SJSA1 (cell line): ENCODE results near the gene ETS2. TPM values are rescaled to one million over a fixed set of nuclear protein-coding genes. Genes with fewer than 3 reads are reported as not detected.

Experiments used
- DNase-seq, 2 experiments: peaks; one replicate each; pipeline ENCODE4 v3.0.0-alpha.2; 2015 to 2020; ENCODE audit warnings: low spot score in 2 of 2, low read depth in 1 of 2
- H3K27ac ChIP-seq: fragments of 250-450 bp; sonication (Bioruptor Pico); 2 replicates; pipeline ENCODE4 v1.5.1; 2020; ENCODE audit warnings: mild to moderate bottlenecking, moderate library complexity
- H3K27me3 ChIP-seq: fragments of 250-450 bp; sonication (Bioruptor Pico); replicated peaks from 2 replicates; pipeline ENCODE4 v1.5.1; 2020; ENCODE audit warnings: mild to moderate bottlenecking, moderate library complexity
- H3K36me3 ChIP-seq: fragments of 250-450 bp; sonication (Bioruptor Pico); 2 replicates; pipeline ENCODE4 v1.5.1; 2020; ENCODE audit warnings: mild to moderate bottlenecking
- H3K4me1 ChIP-seq: fragments of 250-450 bp; sonication (Bioruptor Pico); replicated peaks from 2 replicates; pipeline ENCODE4 v1.6.1; 2021; ENCODE audit warnings: mild to moderate bottlenecking
- H3K4me3 ChIP-seq: fragments of 250-450 bp; sonication (Bioruptor Pico); 2 replicates; pipeline ENCODE4 v1.5.1; 2020; ENCODE audit warnings: mild to moderate bottlenecking
- H3K9me3 ChIP-seq: fragments of 250-450 bp; sonication (Bioruptor Pico); replicated peaks from 2 replicates; pipeline ENCODE4 v1.5.1; 2020; ENCODE audit warnings: mild to moderate bottlenecking
- total RNA-seq: library from RNA; depleted of rRNA; stranded (reverse); fragments of >200 nt; shearing (Covaris generic); gene quantifications from 2 replicates; pipeline ENCODE4 v1.2.3, GENCODE V29; 2014; rRNA removed

ETS2 gene
- 44.4 and 48.2 TPM in 2 replicates for total RNA-seq

GRCh38 chr21:38805328-38806152 is at the start of gene ETS2:
ETS2 (plus strand) TSS chr21:38805929; CDS start chr21:38810035, 4,106 bp downstream.
- peak; percentile 83 to 95 for DNase-seq

GRCh38 chr21:38756746-38757145 is 49.0 kb upstream of the ETS2 start:
- no peaks in the 10 kb centered on the region for H3K9me3 ChIP-seq
- no peak overlapping the region for H3K4me3 ChIP-seq
- no peaks in the 10 kb centered on the region for H3K27me3 ChIP-seq
- H3K27ac ChIP-seq: peak overlapping the region; percentile 94
- no peaks in the 10 kb centered on the region for H3K36me3 ChIP-seq
- peak; percentile 65 to 86 for DNase-seq
- H3K4me1 ChIP-seq: peaks cover 74% of the 10 kb centered on the region

More at GRCh38 chr21:38805328-38806152, at the start of gene ETS2:
- Histone ChIP-seq H3K27ac (peak within 1 kb of the TSS; percentile 50), H3K4me1 (peaks cover 45% of the 10 kb centered on the region), H3K27me3 (no peaks in the 10 kb centered on the region), H3K4me3 (peak within 1 kb of the TSS; percentile 86), H3K9me3 (no peaks in the 10 kb centered on the region), H3K36me3 (peaks cover 39% of the 10 kb centered on the region)

GRCh38 chr21:38758501-38759214 is 47.1 kb upstream of the ETS2 start:
- no peak overlapping the region for H3K27ac ChIP-seq
- no peaks in the 10 kb centered on the region for H3K27me3 ChIP-seq
- H3K4me3 ChIP-seq: no peak overlapping the region
- H3K36me3 ChIP-seq: no peaks in the 10 kb centered on the region
- H3K9me3 ChIP-seq: no peaks in the 10 kb centered on the region
- peaks cover 61% of the 10 kb centered on the region for H3K4me1 ChIP-seq
- DNase-seq: no peak

GRCh38 chr21:38759413-38759812 is 46.3 kb upstream of the ETS2 start:
- Histone ChIP-seq H3K36me3 (no peaks in the 10 kb centered on the region), H3K4me1 (peaks cover 61% of the 10 kb centered on the region), H3K27me3 (no peaks in the 10 kb centered on the region), H3K27ac (peak overlapping the region; percentile 11), H3K9me3 (no peaks in the 10 kb centered on the region), H3K4me3 (no peak overlapping the region)
- DNase-seq: no peak

- Histone ChIP-seq H3K4me3 (no peak overlapping the region), H3K27ac (peak overlapping the region; percentile 11; the same call in 1 of the 2 replicates), H3K27me3 (no peaks in the 10 kb centered on the region), H3K4me1 (peaks cover 55% of the 10 kb centered on the region), H3K9me3 (no peaks in the 10 kb centered on the region), H3K36me3 (no peaks in the 10 kb centered on the region)
- no peak for DNase-seq
Observed at GRCh38 chr21:38760017-38760761, 45.5 kb upstream of the ETS2 start.

- Histone ChIP-seq H3K27ac (no peak overlapping the region), H3K4me1 (peaks cover 49% of the 10 kb centered on the region), H3K4me3 (no peak overlapping the region), H3K27me3 (no peaks in the 10 kb centered on the region), H3K9me3 (no peaks in the 10 kb centered on the region), H3K36me3 (no peaks in the 10 kb centered on the region)
- no peak for DNase-seq
Observed at GRCh38 chr21:38760762-38761155, 45.0 kb upstream of the ETS2 start.

GRCh38 chr21:38761531-38761930 is 44.2 kb upstream of the ETS2 start:
- DNase-seq: no peak
- Histone ChIP-seq H3K36me3 (no peaks in the 10 kb centered on the region), H3K27ac (no peak overlapping the region), H3K9me3 (no peaks in the 10 kb centered on the region), H3K4me1 (peaks cover 42% of the 10 kb centered on the region), H3K27me3 (no peaks in the 10 kb centered on the region), H3K4me3 (no peak overlapping the region)

GRCh38 chr21:38765056-38765455 is 40.7 kb upstream of the ETS2 start:
- Histone ChIP-seq H3K4me3 (no peak overlapping the region), H3K27me3 (no peaks in the 10 kb centered on the region), H3K27ac (no peak overlapping the region), H3K36me3 (no peaks in the 10 kb centered on the region), H3K4me1 (peaks cover 38% of the 10 kb centered on the region), H3K9me3 (no peaks in the 10 kb centered on the region)
- no peak for DNase-seq

- no peak for DNase-seq
- peak overlapping the region; percentile 96 for H3K27ac ChIP-seq
Observed at GRCh38 chr21:38766987-38767722, 38.6 kb upstream of the ETS2 start.

GRCh38 chr21:38768471-38769063 is 37.2 kb upstream of the ETS2 start:
- Histone ChIP-seq H3K4me3 (peak overlapping the region; percentile 15), H3K9me3 (no peaks in the 10 kb centered on the region), H3K4me1 (peaks cover 63% of the 10 kb centered on the region), H3K36me3 (no peaks in the 10 kb centered on the region), H3K27ac (peak overlapping the region; percentile 96), H3K27me3 (no peaks in the 10 kb centered on the region)
- peak; percentile 87 to 96 for DNase-seq

More at GRCh38 chr21:38766987-38767722, 38.6 kb upstream of the ETS2 start:
- Histone ChIP-seq H3K36me3 (no peaks in the 10 kb centered on the region), H3K4me3 (no peak overlapping the region), H3K27me3 (no peaks in the 10 kb centered on the region), H3K9me3 (no peaks in the 10 kb centered on the region), H3K4me1 (peaks cover 51% of the 10 kb centered on the region)

- Histone ChIP-seq H3K4me3 (no peak overlapping the region), H3K9me3 (no peaks in the 10 kb centered on the region), H3K4me1 (peaks cover 70% of the 10 kb centered on the region), H3K27ac (peak overlapping the region; percentile 96), H3K27me3 (no peaks in the 10 kb centered on the region), H3K36me3 (no peaks in the 10 kb centered on the region)
- DNase-seq: peak; percentile 96 to 98
Observed at GRCh38 chr21:38769191-38769780, 36.4 kb upstream of the ETS2 start.

GRCh38 chr21:38770660-38771059 is 35.1 kb upstream of the ETS2 start:
- H3K4me3 ChIP-seq: no peak overlapping the region
- DNase-seq: no peak
- H3K36me3 ChIP-seq: no peaks in the 10 kb centered on the region
- H3K27ac ChIP-seq: peak overlapping the region; percentile 96
- H3K27me3 ChIP-seq: no peaks in the 10 kb centered on the region
- peaks cover 83% of the 10 kb centered on the region for H3K4me1 ChIP-seq
- H3K9me3 ChIP-seq: no peaks in the 10 kb centered on the region
